Keratinocyte (primary cell): ENCODE data around the gene ACYP1. TPM values are rescaled to one million over a fixed set of nuclear protein-coding genes. Genes with fewer than 3 reads are reported as not detected.

Source experiments
- DNase-seq: peaks from one replicate; pipeline ENCODE4 v3.0.0-alpha.2; 2011; ENCODE audit warnings: low read depth, missing footprints, low spot score
- FAIRE-seq: peaks from 2 replicates; lab custom pipeline; 2011; peaks lifted over from hg19 to GRCh38; lab: Jason Lieb, UNC
- H2AFZ ChIP-seq: 2 replicates; pipeline ENCODE4 v1.6.0; 2012; ENCODE audit warnings: low read length, control low read depth, inconsistent platforms; ENCODE audit not compliant: control insufficient read depth
- H3K27ac ChIP-seq: 2 replicates; pipeline ENCODE4 v1.5.1; 2011; ENCODE audit warnings: low read length; ENCODE audit not compliant: control insufficient read depth, insufficient read depth
- H3K27me3 ChIP-seq: 3 replicates; pipeline ENCODE4 v1.6.0; 2011; ENCODE audit warnings: low read length; ENCODE audit not compliant: control insufficient read depth, insufficient read depth; ENCODE audit errors: extremely low read depth
- H3K36me3 ChIP-seq, 2 experiments: 2 replicates in 1 of 2; 3 replicates in 1 of 2; pipeline ENCODE4 v1.5.1; 2011; ENCODE audit warnings: low read length in 2 of 2, mild to moderate bottlenecking in 1 of 2; ENCODE audit not compliant: control insufficient read depth in 2 of 2, insufficient read depth in 2 of 2; ENCODE audit errors: extremely low read depth in 1 of 2
- H3K4me1 ChIP-seq: 3 replicates; pipeline ENCODE4 v1.5.1; 2011; ENCODE audit warnings: low read length; ENCODE audit not compliant: control insufficient read depth, insufficient read depth; ENCODE audit errors: extremely low read depth
- H3K4me2 ChIP-seq: 3 replicates; pipeline ENCODE4 v1.6.0; 2011; ENCODE audit warnings: low read depth, low read length; ENCODE audit not compliant: control insufficient read depth, insufficient read depth; ENCODE audit errors: extremely low read depth
- H3K4me3 ChIP-seq, 3 experiments: fragments of 200-600 bp in 1 of 3; sonication (generic) in 1 of 3; 2 replicates in 2 of 3; 3 replicates in 1 of 3; pipeline ENCODE4 v1.5.1; 2011 to 2016; ENCODE audit warnings: low read length in 3 of 3, mild to moderate bottlenecking in 3 of 3, control low read depth in 2 of 3, inconsistent platforms in 1 of 3, low read depth in 1 of 3, mixed read lengths in 1 of 3, mixed run types in 1 of 3, moderate library complexity in 1 of 3; ENCODE audit not compliant: control insufficient read depth in 2 of 3, insufficient read depth in 2 of 3; ENCODE audit errors: extremely low read depth in 1 of 3
- H3K79me2 ChIP-seq: 2 replicates; pipeline ENCODE4 v1.6.0; 2012; ENCODE audit warnings: low read length; ENCODE audit not compliant: control insufficient read depth, insufficient read depth
- H3K9ac ChIP-seq: 3 replicates; pipeline ENCODE4 v1.6.0; 2011; ENCODE audit warnings: low read length; ENCODE audit not compliant: control insufficient read depth, insufficient read depth; ENCODE audit errors: extremely low read depth
- H3K9me1 ChIP-seq: 3 replicates; pipeline ENCODE4 v1.6.0; 2011; ENCODE audit warnings: low read length; ENCODE audit not compliant: control insufficient read depth, insufficient read depth; ENCODE audit errors: extremely low read depth
- H3K9me3 ChIP-seq: 2 replicates; pipeline ENCODE4 v1.5.1; 2012; ENCODE audit warnings: low read depth, low read length; ENCODE audit not compliant: control insufficient read depth
- H4K20me1 ChIP-seq: 3 replicates; pipeline ENCODE4 v1.6.0; 2011; ENCODE audit warnings: low read length; ENCODE audit not compliant: control insufficient read depth, insufficient read depth; ENCODE audit errors: extremely low read depth
- CTCF ChIP-seq, 3 experiments: IDR thresholded peaks in 1 of 3; conservative IDR thresholded peaks in 1 of 3; optimal IDR thresholded peaks in 1 of 3; 2 replicates in 2 of 3; 3 replicates in 1 of 3; pipeline versions ENCODE3 to v1.5.1; 2011; ENCODE audit warnings: low read length in 3 of 3, mild to moderate bottlenecking in 3 of 3, moderate library complexity in 2 of 3, control low read depth in 1 of 3, inconsistent platforms in 1 of 3; ENCODE audit not compliant: insufficient read depth in 2 of 3; ENCODE audit errors: extremely low read depth in 1 of 3
- EZH2 ChIP-seq: IDR thresholded peaks from one replicate; pipeline ENCODE4 v1.6.1; 2012; ENCODE audit warnings: inconsistent platforms, mild to moderate bottlenecking, low read length, moderate library complexity
- dilution Hi-C: fragments of 300-500 bp; cut with MboI; formaldehyde crosslinking; loops from one replicate; pipeline ENCODE4 v1.7.0; 2020; ENCODE audit warnings: low sequenced_read_pairs; ENCODE audit not compliant: extremely low pct_ligation_motif_present
- polyA plus RNA-seq, 5 experiments: library from polyadenylated mRNA; depleted of rRNA in 3 of 5; stranded (reverse) in 3 of 5; stranded (forward) in 1 of 5; unstranded in 1 of 5; fragments of >200 nt; gene quantifications; 1 replicate in 1 of 5; 2 replicates in 3 of 5; 3 replicates in 1 of 5; pipeline versions ENCODE4 v1.2.1 to v1.2.3, GENCODE V29; 2011 to 2012; ENCODE audit warnings: missing spikeins in 2 of 5, low read depth in 1 of 5, low replicate concordance in 1 of 5

Gene ACYP1
- polyA plus RNA-seq, 1 donor (not counting 4 experiments of a cell fraction or from before 2014, with no cell fraction given) = 32.9 TPM

DNA sequence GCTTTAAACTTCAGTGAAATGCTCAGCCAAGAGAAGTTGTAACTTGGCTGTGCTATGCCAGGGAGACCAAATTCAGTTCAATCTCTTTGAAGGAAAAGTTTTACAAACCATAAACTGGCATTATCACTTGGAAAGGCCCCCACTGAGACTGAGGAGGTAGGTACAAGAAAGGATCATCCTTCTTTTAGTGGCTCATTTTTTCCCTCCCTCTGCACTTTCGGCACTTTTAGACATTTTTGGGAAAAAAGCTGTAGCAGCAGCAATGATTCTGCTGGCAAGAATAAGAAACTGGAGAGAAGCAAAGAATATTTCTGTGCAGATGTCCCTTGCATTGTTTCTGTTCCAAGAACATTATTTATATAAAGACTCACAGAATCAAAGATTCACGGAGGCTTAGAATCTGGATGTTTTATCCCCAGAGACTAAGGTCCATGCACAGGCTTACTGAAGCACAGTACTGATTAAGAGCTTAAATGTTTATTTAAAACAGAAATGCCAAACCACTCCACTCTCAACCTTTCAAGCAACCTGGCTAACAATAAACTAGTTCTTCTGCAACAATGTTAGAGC is 17.9 kb upstream of the ACYP1 start:
- no peak overlapping the region for H3K27ac ChIP-seq
- TF ChIP-seq EZH2 (no peak), CTCF (optimal IDR thresholded peaks at IDR 0.05 in 1 of 3, IDR thresholded peaks at IDR 0.05 in 1 of 3, conservative IDR thresholded peaks at IDR 0.05 in 1 of 3; ENCODE audit: extremely low read depth in 1 of 3, insufficient read depth in 2 of 3, low read length in 3 of 3) (no peak)
- FAIRE-seq = no peak

DNA sequence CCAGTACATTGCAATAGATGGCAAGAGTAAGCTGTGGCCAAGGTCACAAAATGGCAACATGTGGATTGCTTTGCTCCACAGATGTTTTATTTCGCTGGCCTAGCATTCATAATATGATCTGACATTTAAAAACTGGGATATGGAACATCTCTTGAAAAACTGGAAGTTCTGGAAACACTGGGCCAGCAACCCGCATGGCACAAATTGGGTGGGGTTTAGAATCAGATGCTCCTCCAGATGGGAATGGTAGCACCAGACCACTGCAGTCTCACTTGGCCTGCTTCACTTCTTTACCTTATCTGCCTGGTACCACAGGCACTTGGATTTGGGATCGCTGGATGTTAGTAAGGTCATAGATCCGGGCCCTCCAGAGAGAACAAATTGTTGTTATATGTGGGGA is 15.7 kb upstream of the ACYP1 start:
- Histone ChIP-seq H3K36me3 (peaks cover 9 to 11% of the 10 kb centered on the region in 2 experiments), H3K4me3 (no peak overlapping the region), H4K20me1 (no peaks in the 10 kb centered on the region), H3K9ac (no peak overlapping the region), H2AFZ (no peak overlapping the region), H3K27ac (no peak overlapping the region), H3K4me1 (no peaks in the 10 kb centered on the region), H3K4me2 (no peak overlapping the region), H3K9me1 (no peaks in the 10 kb centered on the region), H3K9me3 (no peaks in the 10 kb centered on the region), H3K27me3 (no peaks in the 10 kb centered on the region), H3K79me2 (no peaks in the 10 kb centered on the region)
- FAIRE-seq (no peak), DNase-seq (no peak)
- TF ChIP-seq CTCF (optimal IDR thresholded peaks at IDR 0.05 in 1 of 3, IDR thresholded peaks at IDR 0.05 in 1 of 3, conservative IDR thresholded peaks at IDR 0.05 in 1 of 3; ENCODE audit: extremely low read depth in 1 of 3, insufficient read depth in 2 of 3, low read length in 3 of 3) = no peak
- no peak for TF ChIP-seq EZH2
- dilution Hi-C loops = no loop called here

More for the DNA sequence above, 17.9 kb upstream of the ACYP1 start:
- Histone ChIP-seq H3K4me3 (no peak overlapping the region), H2AFZ (no peak overlapping the region), H3K36me3 (peaks cover 12 to 14% of the 10 kb centered on the region in 2 experiments), H3K27me3 (no peaks in the 10 kb centered on the region), H3K9me3 (no peaks in the 10 kb centered on the region), H3K4me1 (no peaks in the 10 kb centered on the region), H3K79me2 (no peaks in the 10 kb centered on the region), H4K20me1 (no peaks in the 10 kb centered on the region), H3K4me2 (no peak overlapping the region), H3K9ac (no peak overlapping the region), H3K9me1 (no peaks in the 10 kb centered on the region)
- dilution Hi-C loops = no loop called here
- DNase-seq = no peak
